NCI-H1105 treated with DMSO at 0.1 percent for 48 hours (cell line): Measurements from ENCODE around the gene RPS19.

Experiments
- DNase-seq: peaks from one replicate; lab custom pipeline; 2025; lab: John Stamatoyannopoulos, UW

The RPS19 gene

DNA sequence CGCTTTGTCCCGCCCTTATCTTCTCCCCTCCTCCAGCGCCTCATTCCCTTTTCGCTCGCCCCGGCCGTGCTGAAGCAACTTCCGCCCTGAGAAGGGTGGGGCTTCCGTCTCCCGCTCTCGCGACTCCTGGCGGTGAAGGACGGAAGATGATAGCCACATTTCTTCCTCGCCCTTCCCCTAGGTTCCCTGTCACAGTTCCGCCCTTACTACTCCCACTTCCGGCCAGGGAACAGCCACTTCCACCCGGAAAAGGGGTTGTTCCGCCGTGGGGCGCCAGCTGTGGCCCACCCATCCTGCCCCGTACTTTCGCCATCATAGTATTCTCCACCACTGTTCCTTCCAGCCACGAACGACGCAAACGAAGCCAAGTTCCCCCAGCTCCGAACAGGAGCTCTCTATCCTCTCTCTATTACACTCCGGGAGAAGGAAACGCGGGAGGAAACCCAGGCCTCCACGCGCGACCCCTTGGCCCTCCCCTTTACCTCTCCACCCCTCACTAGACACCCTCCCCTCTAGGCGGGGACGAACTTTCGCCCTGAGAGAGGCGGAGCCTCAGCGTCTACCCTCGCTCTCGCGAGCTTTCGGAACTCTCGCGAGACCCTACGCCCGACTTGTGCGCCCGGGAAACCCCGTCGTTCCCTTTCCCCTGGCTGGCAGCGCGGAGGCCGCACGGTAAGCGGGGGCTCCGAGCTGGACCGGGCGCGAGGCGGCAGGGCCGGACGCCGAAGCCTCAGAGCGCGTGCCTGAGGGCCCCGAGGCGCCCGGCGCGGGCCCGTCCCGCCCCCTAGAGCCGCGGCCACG lies at the start of gene RPS19:
Gene RPS19 (plus strand): TSS at position 638 of the 801 bp plus-strand sequence. CDS start 520 bp downstream, outside the sequence.
- peak; percentile 96 for DNase-seq

DNA sequence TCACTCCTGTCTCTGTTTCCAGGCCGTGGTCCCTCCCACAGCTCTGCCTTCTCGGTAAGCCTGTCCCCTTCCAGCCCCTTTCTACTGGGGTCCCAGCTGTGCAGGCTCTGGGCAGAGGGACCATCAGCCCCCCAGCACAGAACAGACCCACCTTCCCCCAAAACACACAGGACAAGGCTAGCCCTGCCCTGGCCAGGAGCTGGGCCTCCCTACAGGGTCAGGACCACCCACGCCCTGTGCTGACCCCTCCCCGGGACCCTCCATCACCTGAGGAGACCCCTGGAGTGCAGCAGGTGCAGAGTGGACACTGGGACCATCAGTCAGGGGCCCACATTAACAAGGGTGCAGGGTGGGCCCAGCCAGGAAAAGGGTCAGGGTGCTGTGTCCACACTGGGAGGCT lies 49.8 kb upstream of the RPS19 start:
- DNase-seq = no peak

DNA sequence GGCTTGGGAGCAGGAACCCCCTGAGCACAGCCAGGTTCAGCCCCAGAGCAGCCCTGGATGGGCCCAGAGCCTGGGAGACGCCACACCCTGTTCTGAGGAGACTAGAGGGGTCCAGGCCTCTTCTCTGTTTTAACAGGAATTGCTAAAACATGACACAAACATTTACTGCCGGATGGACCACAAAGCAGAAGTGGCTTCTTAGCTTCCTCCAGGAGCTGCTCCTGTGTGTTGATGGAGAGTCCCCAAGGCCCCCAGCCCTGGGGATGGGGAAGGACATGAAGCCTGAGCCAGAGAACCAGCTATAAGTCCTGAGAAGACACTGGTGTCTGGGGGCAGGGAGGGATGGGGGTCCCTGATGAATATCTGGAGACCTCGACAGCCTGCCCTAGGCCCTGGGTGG lies 49.0 kb upstream of the RPS19 start:
- no peak for DNase-seq

DNA sequence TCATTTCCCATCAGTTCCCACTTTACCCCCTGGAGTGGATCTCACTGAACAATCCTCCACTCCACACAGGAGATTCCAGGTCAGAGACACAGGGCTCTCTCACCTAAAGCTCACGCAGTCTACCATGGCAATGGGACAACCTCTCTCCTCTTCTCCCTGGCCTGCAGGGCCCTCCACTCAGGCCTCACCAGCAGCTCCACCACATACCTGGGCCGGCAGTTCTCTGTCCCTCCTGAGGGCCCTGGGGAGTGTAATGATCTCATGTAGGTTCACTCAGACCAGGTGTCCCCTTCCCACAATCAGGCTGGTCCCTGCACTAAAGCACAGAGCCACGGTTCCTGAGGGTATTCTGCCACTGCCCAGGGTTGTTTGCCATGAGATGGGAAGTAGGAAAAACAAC lies 48.1 kb upstream of the RPS19 start:
- DNase-seq = no peak

DNA sequence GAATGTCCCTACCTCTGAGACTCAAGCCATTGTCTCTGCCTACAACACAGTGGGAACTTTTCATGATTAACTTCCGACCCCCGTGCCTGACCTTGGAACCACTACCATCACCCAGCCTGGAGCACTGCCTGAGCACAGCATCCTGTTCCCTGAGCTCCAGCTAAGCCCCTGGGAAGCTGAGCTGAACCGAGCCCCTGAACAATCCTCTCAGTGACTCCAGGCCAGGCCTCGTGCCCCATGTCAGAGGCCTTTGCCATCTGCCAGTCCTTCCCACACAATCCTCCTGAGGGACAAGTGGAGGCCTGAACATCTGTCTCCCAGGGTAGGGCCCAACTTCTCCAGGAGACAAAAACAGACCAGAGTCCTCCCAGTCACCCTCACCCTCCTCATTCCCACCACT lies 46.1 kb upstream of the RPS19 start:
- no peak for DNase-seq

DNA sequence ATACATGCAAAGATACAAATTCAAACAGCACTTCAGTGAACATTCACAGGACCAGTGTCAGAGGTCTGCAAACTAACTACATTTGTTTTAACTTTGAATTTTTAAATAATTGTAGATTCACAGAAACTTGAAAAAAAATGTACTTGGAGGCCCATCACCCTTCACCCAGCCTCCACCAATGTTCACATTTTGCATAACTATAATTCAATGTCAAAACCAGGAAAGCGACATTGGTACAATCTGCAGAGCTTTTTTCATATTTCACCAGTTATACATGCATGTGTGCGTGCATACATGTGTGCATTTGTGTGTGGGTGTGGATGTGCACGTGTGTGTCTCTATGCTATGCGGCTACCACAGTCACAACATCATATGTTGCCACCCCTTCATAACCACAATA lies 44.8 kb upstream of the RPS19 start:
- no peak for DNase-seq

DNA sequence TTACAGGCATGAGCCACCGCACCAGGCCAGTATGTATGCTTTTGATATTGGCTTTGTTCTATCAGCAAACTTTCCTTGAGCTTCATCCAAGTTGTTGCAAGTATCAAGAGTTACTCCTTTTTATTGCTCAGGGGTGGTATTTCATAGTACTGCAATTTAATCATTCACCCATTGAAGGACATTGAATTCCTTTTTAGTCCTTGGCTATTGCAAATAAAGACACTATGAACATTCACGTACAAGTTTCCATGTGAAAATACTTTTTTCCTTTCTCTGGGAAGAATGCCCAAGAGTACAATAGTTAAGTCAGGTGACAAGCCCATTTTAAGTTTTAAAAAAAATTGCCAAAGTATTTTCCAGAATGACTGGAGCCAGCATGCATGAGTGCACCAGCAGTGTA lies 43.3 kb upstream of the RPS19 start:
- no peak for DNase-seq

DNA sequence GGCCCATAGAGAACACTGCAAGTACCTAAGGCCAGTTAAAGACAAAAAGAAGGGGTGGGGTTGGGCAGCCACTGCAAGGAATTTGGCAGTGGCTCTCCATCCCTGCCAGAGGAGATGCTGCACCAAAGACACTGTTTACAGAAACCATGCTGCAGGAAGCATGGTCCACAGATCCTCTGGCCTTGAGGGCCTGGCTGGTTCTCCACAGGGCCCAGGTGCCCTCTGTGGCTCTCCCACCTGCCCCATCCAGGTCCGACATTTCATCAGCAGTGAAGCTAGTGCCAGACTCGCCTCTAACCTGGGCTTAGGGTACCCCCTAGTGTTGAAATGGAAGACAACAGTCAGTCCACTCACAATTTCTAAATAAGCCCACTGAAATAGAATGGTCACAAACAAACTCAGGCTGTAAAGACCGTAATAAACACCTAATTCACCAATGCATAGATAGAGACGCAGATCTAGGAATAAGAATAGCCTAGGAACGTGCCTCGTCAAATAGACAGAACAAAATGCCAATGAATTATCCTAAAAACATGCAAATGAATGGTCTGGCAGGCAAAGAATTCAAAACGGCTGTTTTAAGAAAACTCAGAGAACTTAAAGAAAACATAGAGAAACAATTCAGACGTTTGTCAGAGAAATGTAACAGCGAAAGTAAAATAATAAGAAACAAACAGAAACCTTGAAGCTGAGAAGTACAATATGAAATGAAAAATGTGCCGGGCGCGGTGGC lies 38.9 kb upstream of the RPS19 start:
- DNase-seq = peak; percentile 64

DNA sequence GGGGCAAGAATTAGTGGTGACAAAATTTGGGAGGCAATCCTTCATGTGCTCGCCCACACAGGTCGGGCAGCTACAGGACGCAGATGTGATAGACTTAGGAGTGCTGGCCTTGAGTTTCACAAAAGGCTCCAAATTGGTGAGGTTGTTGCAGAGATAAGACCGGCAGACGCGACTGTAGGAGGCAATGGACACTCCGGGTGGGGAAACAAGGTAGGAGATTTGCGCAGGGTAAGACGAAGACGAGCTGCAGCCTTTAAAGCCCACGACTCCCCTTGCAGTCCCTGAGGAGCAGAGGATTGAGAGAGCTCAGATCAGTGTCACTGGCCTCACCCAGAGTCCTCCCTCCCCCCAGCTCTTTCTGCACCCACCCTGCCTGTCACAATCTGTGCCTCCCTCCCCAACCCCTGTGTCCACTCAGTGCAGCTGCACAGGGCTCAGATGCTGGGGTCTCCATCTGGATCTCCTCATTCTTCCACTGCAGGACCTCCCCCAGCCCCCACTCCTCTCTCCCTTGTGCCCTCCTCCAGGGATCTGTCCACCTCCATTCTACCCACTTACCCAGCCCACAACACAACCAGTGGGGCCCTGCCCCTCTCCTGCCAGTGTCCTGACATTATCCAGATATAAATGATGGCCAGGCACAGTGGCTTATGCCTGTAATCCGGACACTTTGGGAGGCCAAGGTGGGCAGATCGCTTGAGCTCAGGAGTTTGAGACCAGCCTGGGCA lies 21.9 kb upstream of the RPS19 start:
- no peak for DNase-seq

DNA sequence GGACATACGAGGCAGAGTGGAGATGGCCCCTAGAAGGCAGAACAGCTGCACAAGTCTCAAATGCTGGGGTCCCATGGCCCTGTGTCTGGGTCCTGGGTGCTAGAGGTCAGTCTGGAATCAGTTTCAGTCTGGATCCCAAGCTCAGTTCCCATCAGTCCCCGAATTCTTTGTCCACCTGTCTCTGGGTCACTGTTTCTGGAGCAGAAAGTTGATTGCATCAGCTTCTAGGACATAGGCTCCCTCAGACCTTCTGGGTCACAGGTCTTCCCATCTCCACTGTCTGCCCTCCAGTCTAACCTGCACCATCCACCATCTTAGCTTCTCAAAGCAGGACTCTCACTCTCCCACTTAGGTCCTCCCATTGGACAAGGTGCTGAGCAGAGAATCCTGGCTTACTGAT lies 20.8 kb upstream of the RPS19 start:
- no peak for DNase-seq

DNA sequence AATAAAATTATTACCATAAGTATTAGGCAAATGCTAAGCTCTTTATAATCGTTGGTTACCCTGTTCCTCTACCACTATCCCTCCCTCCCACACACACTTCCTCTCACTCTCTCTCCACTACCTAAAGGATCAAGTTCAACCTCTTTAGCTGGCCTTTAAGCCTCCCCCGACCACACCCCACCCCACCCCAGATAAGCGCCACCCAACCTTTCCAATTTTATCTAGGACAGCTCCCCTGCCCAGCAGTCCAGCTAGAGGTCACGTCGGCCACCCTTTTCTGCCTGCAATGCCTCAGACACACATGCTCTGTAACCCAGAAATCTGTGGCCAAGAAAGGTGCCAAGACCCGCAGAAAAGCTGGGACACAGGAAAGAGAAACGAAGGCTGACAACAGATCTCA lies 16.7 kb upstream of the RPS19 start:
- DNase-seq = no peak

DNA sequence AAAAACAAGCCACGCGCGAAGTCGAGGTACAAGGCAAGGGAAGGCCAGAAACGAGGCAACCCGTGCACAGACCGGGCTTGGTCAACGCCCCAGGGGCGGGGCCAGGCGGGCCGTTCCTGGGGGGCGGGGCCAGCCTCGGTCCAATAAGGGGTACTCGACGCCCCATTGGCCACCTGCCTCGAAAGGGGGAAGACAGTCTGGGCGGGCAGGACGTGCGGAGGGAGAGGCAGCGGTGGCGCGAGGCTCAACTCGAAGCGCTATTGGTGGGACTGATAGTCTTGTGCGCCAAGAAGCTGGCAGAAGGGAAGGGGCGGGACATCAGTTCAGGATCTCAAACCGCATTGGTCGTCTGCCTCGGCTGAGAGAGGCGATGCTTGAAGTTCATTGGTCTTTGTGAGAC lies 15.5 kb upstream of the RPS19 start, which contains the start of gene LYPD4:
Gene LYPD4 (minus strand): TSS at position 83 of the 400 bp plus-strand sequence. CDS start 5,398 bp downstream, outside the sequence.
- DNase-seq = no peak

DNA sequence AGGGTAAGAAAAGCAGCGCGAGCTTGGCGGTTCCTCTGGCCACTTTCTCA lies 15.2 kb upstream of the RPS19 start, which contains the start of gene DMRTC2:
Gene DMRTC2 (plus strand): TSS at position 42 of the 50 bp plus-strand sequence. CDS start 2,387 bp downstream, outside the sequence.
- DNase-seq = no peak

DNA sequence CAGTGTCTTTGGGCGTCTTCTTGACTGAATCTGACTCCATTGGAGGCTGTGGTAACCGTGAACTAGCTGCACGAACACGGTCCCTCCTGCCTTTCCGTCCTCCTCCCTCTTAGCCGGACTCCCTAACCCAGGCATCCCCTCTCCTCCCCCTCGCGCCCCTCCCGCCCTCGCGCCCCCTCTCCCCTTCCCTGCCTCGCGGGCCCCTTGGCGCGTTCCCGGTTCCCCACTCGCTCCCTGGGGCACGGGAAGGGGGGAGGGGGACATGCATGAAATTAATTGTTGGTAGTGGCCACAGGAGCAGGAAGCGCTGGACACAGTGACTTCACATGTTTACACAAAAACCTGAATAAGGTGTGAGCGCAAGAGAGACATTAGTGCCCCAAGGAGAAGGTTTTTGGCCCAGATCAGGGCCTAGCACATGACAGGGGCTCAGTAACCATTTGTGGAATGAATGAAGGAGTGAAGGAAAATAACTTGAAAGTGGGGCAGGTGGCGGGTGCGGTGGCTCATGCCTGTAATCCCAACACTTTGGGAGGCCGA lies 14.9 kb upstream of the RPS19 start:
- DNase-seq = no peak

DNA sequence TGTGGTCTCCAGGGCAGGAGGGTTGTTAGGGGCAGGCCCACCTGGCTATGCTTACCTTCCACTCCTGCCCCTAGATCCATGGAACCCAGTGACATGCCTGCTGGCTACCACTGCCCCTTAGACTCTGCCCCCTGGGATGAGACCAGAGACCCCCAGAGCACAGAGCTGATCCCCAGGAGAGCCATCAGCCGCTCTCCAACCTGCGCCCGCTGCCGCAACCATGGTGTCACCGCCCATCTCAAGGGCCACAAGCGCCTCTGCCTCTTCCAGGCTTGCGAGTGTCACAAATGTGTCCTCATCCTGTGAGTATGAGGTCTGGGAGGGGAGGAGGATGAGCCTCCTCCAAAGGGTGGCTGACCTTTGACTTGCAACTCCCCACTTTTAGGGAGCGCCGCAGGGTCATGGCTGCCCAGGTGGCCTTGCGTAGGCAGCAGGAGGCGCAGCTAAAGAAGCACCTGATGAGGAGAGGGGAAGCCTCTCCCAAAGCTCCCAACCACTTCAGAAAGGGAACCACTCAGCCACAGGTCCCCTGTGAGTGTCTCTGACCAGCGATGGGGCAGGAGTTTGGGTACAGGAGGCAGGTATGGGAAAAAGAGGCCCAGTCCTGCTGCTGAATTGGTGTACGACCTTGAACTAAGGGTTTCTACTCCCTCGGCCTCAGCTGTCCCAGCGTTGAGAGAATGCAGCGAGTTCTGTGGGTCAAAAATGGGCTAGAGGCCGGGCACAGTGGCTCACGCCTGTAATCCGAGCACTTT lies 12.5 kb upstream of the RPS19 start:
- DNase-seq = no peak

DNA sequence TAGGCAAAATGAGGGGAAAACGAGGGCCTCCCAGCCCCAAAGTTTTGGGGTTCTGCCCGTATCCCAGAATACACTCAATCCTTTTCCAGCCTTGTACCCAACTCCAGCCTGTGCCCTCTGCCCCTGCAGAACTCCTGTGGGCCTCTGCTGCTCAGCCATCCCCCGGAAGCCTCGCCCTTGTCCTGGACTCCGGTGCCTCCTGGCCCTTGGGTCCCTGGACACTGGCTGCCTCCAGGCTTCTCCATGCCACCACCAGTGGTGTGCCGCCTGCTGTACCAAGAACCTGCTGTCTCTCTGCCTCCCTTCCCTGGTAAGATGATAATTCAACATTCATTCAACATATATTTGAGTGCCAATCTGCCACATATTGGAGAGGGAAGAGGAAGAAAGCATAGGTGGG lies 11.4 kb upstream of the RPS19 start:
- DNase-seq = no peak

DNA sequence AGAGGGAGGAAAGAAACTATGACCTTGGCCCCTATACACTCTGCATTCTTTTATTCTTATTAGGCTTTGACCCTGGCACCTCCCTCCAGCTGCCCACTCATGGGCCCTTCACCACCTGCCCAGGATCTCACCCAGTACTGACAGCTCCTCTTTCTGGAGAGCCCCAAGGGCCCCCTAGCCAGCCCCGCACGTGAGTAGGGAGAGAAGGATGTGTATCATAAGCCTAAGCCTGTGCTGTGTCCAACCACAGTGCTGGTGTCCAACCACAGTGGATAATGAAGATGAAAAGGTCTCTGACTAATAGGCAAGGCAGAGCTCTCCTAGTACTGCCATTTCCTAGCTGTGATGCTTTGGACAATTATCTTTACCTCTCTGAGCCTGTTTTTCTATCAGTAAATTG lies 11.0 kb upstream of the RPS19 start:
- DNase-seq = no peak

DNA sequence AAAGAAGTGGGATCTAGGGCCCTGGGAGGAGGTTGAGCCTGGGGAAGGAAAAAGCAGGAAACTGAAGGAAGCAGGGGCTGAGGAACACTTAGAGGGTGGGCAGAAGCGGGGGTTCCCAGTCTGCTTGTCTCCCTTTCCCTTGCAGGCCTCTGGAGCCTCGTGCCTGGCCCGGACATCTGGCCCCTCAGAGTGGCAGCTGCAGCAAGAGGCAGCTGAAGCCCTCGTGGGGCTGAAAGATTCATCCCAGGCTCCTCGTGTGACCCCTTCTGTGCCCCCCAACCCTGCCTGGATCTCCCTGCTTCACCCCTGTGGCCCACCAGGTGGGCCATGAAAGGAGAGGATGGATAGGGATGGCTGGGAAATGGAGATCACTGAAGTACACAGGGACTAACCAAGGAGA lies 9.7 kb upstream of the RPS19 start:
- no peak for DNase-seq

DNA sequence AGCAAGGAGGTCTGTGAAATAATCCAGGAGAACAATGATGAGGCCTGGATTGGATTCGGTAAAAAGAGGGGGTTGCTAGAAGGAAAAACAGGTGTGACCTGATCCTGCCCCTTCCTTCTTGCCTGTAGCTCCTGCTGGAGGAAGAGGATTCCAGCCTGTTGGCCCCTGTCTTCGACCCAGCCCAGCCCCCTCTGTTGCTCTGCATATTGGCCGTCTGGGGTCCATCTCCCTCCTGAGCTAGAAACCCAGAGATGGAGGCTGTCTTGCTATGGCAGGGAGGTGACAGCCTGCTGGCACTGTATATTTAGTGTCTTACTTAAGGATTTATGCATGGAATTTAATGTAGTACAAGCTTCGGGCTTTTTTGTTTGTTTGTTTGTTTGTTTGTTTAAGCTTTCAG lies 8.6 kb upstream of the RPS19 start:
- DNase-seq = no peak

DNA sequence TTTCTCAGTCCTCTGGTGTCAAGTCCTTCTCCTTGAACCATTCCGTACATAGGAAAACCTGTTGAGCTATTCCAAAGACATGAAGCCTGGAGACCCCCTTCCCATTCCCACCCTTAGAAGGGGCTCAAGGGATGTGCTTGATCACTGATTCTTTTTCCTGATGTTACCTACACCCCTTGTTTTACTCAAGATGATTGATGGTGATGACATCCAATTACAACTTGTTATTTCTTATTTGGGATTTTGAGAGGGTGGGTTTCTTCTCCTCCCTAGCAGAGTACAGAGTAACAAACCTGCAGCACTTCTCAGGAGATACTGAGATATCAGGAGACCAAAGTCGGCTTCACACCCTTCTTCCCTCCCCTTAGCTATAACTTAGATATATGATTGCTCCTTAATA lies 6.7 kb upstream of the RPS19 start:
- no peak for DNase-seq

DNA sequence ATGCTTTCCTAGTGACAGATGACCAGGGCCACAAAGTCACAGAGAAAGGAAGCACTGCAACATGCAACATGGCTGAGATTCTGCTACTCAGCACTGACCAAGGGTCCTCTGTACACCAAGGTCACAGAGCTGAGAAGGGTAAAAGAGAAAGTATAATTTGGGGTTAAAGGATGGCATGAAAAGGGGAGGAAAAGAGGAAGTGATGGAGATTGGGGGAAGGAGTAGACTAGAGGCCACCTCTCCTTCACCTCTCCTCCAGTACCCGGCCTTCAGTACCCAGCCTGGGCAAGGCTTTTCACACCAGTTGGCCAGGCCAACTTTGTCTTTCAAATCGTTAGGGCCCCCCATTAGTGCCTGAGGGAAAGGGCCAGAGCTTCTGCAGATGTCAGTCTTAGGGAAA lies 6.3 kb upstream of the RPS19 start:
- DNase-seq = no peak

DNA sequence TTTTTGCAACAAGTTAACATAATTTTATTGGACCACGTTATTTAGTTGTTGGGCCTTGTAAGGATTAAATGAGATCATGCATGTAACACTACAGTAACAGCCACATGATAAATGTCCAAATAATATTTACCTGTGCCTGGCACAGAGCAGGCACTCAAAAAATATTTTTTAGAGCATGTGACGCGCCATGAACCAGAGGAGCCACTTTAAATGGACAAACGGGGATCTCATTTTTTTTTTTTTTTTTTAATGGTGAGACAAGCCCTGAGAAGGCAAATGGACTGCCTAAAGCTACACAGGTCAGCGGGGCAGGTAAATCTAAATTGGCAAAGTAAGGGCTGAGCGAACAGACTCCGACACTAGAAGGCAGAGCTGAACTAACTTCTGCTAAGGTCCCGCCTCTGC lies 840 bp upstream of the RPS19 start:
- DNase-seq = no peak
